ENCODE measurements around the gene CCDC3.

- TF ChIP-seq CTCF (IDR thresholded peaks at IDR 0.05; ENCODE audit: control extremely low read depth in 1 of 3, insufficient read depth in 1 of 3, low read depth in 1 of 3, low read length in 3 of 3) (no peak), EP300 (IDR thresholded peaks at IDR 0.05; ENCODE audit: borderline replicate concordance in 1 of 2, low read depth in 2 of 2, low read length in 2 of 2) (no peak), SP1 (IDR thresholded peaks at IDR 0.05; ENCODE audit: low read depth, low read length) (no peak), POLR2A (IDR thresholded peaks at IDR 0.05; ENCODE audit: control extremely low read depth in 1 of 2, low read depth in 2 of 2, low read length in 2 of 2) (no peak), ATF3 (IDR thresholded peaks at IDR 0.05; ENCODE audit: insufficient read depth, low read depth, low read length) (no peak), TBP (IDR thresholded peaks at IDR 0.05; ENCODE audit: low read depth, low read length) (no peak), EGR1 (IDR thresholded peaks at IDR 0.05; ENCODE audit: borderline replicate concordance, low read depth, low read length) (no peak)
Observed at GRCh38 chr10:13006037-13006436, 4.5 kb upstream of the CCDC3 start.

Measured in H1 (cell line).